Renal pelvis (tissue), 12 donors: ENCODE data around the gene CCPG1. TPM values are rescaled to one million over a fixed set of nuclear protein-coding genes. Genes with fewer than 3 reads are reported as not detected.
"Not testable (repeated sequence)": the region's sequence is repeated elsewhere in the genome, so short reads cannot be mapped to it uniquely, and the experiment has no call there.

ENCODE experiments used
- DNase-seq: peaks from one replicate; pipeline ENCODE4 v3.0.0-alpha.2; 2013
- long read RNA-seq, 16 experiments: transcript quantifications; one replicate each; lab custom pipeline, GENCODE V29; 2026
- polyA plus RNA-seq, 3 donors: library from polyadenylated mRNA; unstranded; fragments of 120-200 nt; gene quantifications; one replicate each; pipeline ENCODE4 v1.2.1, GENCODE V29; 2013; ENCODE audit not compliant: insufficient read length in 3 of 3

Gene CCPG1
- 10 to 100 TPM; 48.5 to 59.0 (median 48.8) TPM for polyA plus RNA-seq
- long read RNA-seq, donor 1, full-length matches to known transcripts = 14 of 14 reads
- long read RNA-seq, donor 1, partial matches to known transcripts = 0 of 14 reads
- long read RNA-seq, donor 1, other reads (novel, unspliced or antisense) = 0 of 14 reads
- long read RNA-seq, donor 2, full-length matches to known transcripts = 22 of 41 reads
- long read RNA-seq, donor 2, partial matches to known transcripts = 13 of 41 reads
- long read RNA-seq, donor 2, other reads (novel, unspliced or antisense) = 6 of 41 reads
- long read RNA-seq, donor 3, full-length matches to known transcripts = 11 of 11 reads
- long read RNA-seq, donor 3, partial matches to known transcripts = 0 of 11 reads
- long read RNA-seq, donor 3, other reads (novel, unspliced or antisense) = 0 of 11 reads
- long read RNA-seq, donor 4, full-length matches to known transcripts = 15 of 20 reads
- long read RNA-seq, donor 4, partial matches to known transcripts = 5 of 20 reads
- long read RNA-seq, donor 4, other reads (novel, unspliced or antisense) = 0 of 20 reads
- long read RNA-seq, donor 5, full-length matches to known transcripts = 12 of 12 reads
- long read RNA-seq, donor 5, partial matches to known transcripts = 0 of 12 reads
- long read RNA-seq, donor 5, other reads (novel, unspliced or antisense) = 0 of 12 reads
- long read RNA-seq, donor 6, full-length matches to known transcripts = 16 of 16 reads
- long read RNA-seq, donor 6, partial matches to known transcripts = 0 of 16 reads
- long read RNA-seq, donor 6, other reads (novel, unspliced or antisense) = 0 of 16 reads
- long read RNA-seq, donor 7, full-length matches to known transcripts = 22 of 22 reads
- long read RNA-seq, donor 7, partial matches to known transcripts = 0 of 22 reads
- long read RNA-seq, donor 7, other reads (novel, unspliced or antisense) = 0 of 22 reads
- long read RNA-seq, donor 8, full-length matches to known transcripts = 13 of 13 reads
- long read RNA-seq, donor 8, partial matches to known transcripts = 0 of 13 reads
- long read RNA-seq, donor 8, other reads (novel, unspliced or antisense) = 0 of 13 reads
- long read RNA-seq, donor 9, full-length matches to known transcripts = 24 of 24 reads
- long read RNA-seq, donor 9, partial matches to known transcripts = 0 of 24 reads
- long read RNA-seq, donor 9, other reads (novel, unspliced or antisense) = 0 of 24 reads
- long read RNA-seq, donor 10, full-length matches to known transcripts = 21 of 21 reads
- long read RNA-seq, donor 10, partial matches to known transcripts = 0 of 21 reads
- long read RNA-seq, donor 10, other reads (novel, unspliced or antisense) = 0 of 21 reads
- long read RNA-seq, donor 11, full-length matches to known transcripts = 12 of 12 reads
- long read RNA-seq, donor 11, partial matches to known transcripts = 0 of 12 reads
- long read RNA-seq, donor 11, other reads (novel, unspliced or antisense) = 0 of 12 reads
- long read RNA-seq, donor 12, full-length matches to known transcripts = 31 of 31 reads
- long read RNA-seq, donor 12, partial matches to known transcripts = 0 of 31 reads
- long read RNA-seq, donor 12, other reads (novel, unspliced or antisense) = 0 of 31 reads
- long read RNA-seq, donor 13, full-length matches to known transcripts = 9 of 9 reads
- long read RNA-seq, donor 13, partial matches to known transcripts = 0 of 9 reads
- long read RNA-seq, donor 13, other reads (novel, unspliced or antisense) = 0 of 9 reads
- long read RNA-seq, donor 14 = 0 reads
- long read RNA-seq, donor 15 = 0 reads
- long read RNA-seq, donor 16, full-length matches to known transcripts = 17 of 17 reads
- long read RNA-seq, donor 16, partial matches to known transcripts = 0 of 17 reads
- long read RNA-seq, donor 16, other reads (novel, unspliced or antisense) = 0 of 17 reads

- peak; percentile 94 for DNase-seq
Observed at GRCh38 chr15:55408012-55408928, at the start of gene CCPG1, which contains the start of gene PIERCE2. Gene CCPG1 (minus strand): TSS chr15:55408359. CDS start chr15:55389424, 18,935 bp downstream. Gene PIERCE2 (plus strand): TSS chr15:55408495. CDS start chr15:55408769, 274 bp downstream.

GRCh38 chr15:55457401-55458022, 49.4 kb upstream of the CCPG1 start:
- no peak for DNase-seq

- DNase-seq = not testable (repeated sequence)
Observed at GRCh38 chr15:55447030-55447394, 38.9 kb upstream of the CCPG1 start.

- DNase-seq = not testable (repeated sequence)
Observed at GRCh38 chr15:55446379-55447029, 38.3 kb upstream of the CCPG1 start.

DNA sequence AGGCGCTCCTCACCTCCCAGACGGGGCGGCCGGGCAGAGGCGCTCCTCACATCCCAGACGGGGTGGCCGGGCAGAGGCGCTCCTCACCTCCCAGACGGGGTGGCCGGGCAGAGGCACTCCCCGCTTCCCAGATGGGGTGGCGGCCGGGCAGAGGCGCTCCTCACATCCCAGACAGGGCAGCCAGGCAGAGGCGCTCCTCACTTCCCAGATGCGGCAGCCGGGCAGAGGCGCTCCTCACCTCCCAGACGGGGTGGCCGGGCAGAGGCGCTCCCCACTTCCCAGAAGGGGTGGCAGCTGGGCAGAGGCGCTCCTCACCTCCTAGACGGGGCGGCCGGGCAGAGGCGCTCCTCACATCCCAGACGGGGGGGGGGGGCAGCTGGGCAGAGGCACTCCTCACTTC, 37.8 kb upstream of the CCPG1 start:
- DNase-seq = not testable (repeated sequence)

GRCh38 chr15:55443141-55443540, 35.0 kb upstream of the CCPG1 start:
- DNase-seq = not testable (repeated sequence)

GRCh38 chr15:55434989-55435825, 27.0 kb upstream of the CCPG1 start:
- DNase-seq = peak; percentile 29

- no peak for DNase-seq
Observed at GRCh38 chr15:55422089-55422488, 13.9 kb upstream of the CCPG1 start.

- no peak for DNase-seq
Observed at GRCh38 chr15:55420171-55420866, 12.2 kb upstream of the CCPG1 start.

- not testable (repeated sequence) for DNase-seq
Observed at GRCh38 chr15:55417678-55418077, 9.5 kb upstream of the CCPG1 start.

- DNase-seq = not testable (repeated sequence)
Observed at GRCh38 chr15:55408976-55409375, 817 bp upstream of the CCPG1 start.

DNA sequence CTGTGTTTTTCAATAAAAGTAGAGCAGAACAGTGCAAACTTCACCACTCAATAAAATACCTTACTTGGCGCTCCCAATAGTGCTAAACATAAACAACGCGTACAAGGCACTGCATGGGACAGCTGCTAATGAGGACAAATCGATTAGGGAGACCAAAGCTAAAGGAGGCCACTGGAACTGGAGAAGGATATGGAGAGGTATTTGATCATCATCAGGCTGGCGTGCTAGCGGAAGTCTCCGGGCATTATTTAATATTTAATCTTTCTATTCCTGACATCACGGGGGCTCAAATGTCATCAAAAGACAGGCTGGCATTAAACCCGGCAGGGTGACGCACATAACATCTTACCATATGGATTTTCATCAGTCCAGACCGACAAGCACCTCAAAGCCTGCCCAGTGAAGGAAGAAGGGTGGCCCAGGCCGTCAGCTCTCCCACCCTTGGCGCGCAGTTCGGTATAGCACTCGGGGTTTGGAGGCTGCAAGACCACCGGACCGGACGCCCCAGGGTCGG, 604 bp downstream of the CCPG1 start:
- DNase-seq = peak; percentile 21

DNA sequence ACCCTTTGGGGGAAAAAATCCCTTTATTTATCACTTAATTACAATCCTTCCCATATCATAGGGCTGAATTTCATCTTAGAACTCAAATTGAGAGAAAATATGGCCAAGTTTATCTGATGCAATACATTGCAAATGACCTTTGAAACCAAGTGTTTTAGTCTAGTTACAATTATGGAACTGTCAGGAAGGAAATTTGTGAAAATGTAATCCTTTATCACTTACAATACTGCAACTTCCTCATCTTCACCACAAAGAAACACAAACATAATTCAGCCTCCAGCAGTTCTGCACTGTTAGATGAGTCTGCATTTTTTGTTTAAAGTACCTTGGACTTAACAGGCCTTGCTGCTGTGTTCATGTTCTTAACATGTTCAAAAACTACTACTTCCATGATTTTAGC, 4.6 kb downstream of the CCPG1 start:
- no peak for DNase-seq

DNA sequence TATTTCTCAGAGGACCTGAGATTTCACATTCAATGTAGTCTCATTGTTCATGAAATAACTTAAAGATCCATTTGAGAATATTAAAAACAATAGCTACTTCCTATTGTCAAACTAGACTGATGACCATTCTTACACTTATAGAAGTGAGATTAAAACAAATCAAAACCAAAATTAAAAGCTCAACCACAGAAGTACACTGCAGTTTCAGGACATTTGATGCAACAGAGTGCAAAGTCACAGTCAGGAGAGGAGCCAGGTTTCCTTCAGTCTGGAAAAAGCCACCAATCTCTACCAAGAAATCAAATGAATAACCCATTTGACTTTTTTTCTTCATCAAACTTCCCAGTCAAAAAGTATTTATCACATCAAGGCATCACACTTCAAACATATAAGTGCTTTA, 5.5 kb downstream of the CCPG1 start:
- no peak for DNase-seq

DNA sequence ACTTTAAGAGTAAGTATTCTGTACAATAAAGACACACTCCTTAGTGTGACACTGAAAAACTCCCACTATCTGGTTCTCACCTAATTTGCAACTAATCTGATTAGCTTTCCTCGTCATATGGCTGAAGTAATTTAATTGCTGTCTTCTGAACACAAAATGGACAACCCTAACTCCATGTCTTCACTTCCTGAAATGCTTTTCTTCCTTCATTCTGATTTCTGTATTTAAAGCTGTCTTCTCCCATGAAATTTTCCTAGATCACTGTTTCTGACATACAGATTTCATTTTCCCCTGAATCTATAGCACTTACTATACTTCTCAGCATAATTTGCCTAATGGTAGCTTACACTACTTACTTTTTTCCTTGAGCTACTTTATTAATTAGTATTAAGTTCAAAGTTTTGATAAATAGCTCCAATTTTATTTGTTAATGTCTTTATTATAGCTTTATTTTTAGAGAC, 6.3 kb downstream of the CCPG1 start:
- no peak for DNase-seq

GRCh38 chr15:55400050-55400449, 8.1 kb downstream of the CCPG1 start:
- DNase-seq = not testable (repeated sequence)
